Measurements from ENCODE around the gene CCDC85C.

GRCh38 chr14:99515301-99516155 is 88.5 kb downstream of the CCDC85C start:
- TF ChIP-seq CTCF (IDR thresholded peaks at IDR 0.05) (no peak), POLR2A (IDR thresholded peaks at IDR 0.05) (no peak)
